SHP77 (cell line): ENCODE data around the gene INO80C.
"Not testable (repeated sequence)": the region's sequence is repeated elsewhere in the genome, so short reads cannot be mapped to it uniquely, and the experiment has no call there.

Source experiments
- DNase-seq, 2 experiments: peaks; one replicate each; lab custom pipeline; 2025; lab: John Stamatoyannopoulos, UW

The INO80C gene

DNA sequence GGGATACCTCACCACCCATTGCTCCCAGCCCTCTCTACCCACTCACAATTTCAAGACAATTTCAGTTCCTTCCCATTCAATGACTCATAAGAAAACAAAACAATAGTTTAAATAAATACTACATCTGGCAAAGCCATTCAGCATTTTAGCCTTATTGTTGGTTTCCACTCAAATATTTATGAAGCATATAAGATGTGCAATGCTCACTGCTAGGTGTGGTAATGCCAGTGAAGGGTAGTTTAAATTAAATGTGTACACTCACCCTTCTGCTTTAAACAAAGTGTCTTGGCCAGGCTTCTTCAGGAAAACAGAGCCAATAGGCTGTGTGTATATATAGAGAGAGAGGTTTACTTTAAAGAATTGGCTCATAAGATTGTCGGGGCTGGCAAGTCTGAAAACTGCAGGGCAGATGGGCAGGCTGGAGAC, 37.0 kb downstream of the INO80C start:
- no peak for DNase-seq

DNA sequence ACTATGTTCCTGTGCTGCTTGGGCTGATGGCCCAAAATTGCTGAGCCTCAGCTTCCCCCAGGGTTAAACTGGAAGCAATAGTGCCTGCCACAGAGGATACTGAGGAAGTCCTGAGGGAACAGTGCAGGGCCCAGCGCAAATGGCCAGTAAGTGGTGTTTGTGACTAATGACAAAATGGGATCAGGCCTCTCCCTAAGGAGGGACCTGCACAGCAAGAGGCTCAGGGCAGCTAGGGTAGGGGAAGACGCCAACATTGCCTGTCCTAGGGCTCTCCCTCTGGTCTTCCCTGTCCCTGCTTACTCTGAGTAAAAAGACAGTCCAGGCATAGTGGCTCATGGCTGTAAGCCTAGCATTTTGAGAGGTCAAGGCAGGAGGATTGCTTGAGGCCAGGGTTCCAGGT, 37.8 kb downstream of the INO80C start:
- DNase-seq = no peak

DNA sequence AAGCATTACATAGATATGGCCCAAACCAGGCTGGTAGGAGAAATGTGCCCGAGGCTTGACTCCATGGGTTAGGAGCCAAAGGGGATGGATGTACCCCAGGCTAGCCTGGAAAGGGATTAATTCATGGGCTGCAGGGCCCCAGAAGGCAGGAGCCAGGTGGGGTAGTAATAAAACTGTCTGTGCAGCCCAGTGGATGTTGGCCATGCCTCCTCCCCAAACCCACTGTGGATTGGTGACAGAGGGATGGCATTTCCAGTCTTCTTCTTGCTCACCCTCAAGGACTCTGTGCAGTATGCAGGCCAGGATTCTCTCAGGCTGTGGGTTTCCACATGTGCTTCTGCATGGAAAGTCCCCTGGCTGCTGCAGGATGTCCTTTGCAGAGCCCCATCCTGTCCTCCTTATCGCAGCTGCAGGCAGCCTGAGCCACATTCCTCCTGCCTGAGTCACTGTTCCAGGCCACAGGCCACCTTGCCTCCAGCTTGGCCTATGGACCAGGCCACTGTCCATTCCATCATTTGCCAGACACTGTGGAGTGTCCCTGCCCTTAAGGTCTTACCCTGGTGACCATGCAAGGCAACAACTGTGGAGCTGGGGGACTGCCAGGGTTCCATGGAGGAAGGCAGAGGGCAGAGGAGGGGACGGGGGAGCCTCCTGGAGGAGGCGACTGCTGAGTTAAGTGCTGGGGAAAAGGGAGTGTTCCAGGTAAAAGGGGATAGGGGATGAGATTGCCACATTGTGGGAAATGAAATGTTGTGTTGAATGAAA, 38.9 kb downstream of the INO80C start:
- DNase-seq = no peak

DNA sequence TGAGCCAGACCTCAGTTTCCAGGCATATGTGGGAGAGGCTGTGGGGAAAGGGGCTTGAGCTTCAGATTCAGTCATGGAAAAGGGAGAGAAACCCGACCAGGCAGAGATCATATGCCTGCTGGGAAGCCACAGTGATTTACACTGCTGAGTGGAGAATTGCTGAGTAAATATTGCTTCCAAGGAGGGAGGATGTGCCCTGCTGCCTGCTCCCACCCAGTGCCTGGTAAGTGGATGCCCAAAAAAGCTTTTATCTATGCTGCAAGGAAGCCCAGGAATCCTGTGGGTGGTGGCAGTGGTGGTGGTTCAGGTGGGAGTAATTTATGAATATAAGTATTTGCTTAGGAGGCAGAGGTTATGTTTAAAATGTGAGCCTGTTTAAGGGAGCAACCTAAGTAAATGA, 39.5 kb downstream of the INO80C start:
- peak in 1 of 2 experiments; percentile 10 for DNase-seq

DNA sequence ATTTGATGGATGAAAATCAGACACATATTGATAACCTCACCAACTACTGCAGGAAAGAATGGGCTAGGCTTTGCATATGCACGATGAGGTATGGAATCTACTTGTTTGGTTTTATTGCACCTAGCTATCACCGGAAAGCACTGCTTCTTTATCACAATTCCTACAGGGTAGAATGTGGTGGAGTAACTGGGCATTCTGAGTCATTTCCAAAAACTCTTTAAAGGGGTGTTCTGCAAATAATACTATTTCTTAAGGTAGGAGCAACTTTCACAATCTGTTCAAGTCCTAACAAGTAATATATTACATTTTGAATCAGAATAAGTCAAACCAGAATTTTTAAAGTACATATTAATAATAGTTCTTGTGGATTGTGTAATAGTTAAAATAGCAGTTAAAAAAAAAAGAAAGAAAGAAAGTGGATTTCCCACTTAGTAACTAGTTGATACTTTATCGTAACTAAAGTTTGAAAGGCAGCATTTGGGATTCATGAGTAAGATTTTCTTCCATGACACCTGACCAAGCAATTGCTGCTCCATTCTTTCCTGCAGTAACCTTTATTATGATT, 40.5 kb downstream of the INO80C start:
- no peak for DNase-seq

- DNase-seq = no peak
These were observed 41.6 kb downstream of the INO80C start for GRCh38 chr18:35455926-35456763.

DNA sequence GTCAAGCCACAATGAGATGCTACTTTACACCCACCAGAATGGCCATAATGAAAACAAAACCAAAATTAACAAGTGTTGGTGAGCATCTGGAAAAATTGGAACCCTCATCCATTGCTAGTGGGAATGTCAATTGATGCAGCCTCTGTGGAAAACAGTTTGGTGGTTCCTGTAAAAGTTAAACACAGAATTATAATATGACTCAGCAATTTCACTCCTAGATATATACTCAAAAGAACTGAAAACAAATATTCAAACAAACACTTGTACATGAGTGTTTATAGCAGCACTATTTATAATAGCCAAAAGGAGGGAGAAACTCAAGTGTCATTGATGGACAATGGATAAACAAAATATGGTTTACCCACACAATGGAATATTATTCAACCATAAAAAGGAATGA, 43.0 kb downstream of the INO80C start:
- DNase-seq = no peak

DNA sequence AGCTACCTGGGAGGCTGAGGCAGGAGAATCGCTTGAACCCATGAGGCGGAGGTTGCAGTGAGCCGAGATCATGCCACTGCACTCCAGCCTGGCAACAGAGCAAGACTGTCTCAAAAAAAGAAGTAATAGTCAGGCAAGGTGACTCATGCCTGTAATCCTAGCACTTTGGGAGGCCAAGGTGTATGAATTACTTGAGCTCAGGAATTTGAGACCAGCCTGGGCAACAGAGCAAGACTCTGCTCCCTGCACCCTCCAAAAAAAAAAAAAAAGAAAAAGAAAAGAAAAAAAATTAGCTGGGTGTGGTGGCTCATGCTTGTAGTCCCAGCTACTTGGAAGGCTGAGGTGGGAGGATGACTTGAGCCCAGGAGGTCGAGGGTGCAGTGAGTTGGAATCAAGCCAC, 44.7 kb downstream of the INO80C start:
- DNase-seq = not testable (repeated sequence)

DNA sequence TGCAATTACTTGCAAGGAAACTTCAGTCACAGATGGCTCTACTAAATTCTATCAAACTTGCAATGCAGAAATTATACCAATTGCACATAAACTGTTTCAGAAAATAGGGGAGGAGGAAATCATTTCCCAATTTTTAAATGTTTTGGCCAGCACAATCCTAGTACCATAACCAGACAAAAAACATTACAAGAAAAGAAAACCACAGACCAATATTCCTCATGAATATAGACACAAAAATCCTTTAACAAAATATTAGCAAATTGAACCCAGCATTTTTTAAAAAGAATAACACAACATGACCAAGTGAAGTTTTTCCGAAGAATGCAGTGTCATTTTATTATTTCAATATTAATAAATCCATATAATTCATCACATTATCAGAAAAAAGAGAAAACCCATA, 45.8 kb downstream of the INO80C start:
- DNase-seq = no peak

GRCh38 chr18:35451032-35451431, 46.7 kb downstream of the INO80C start:
- DNase-seq = no peak

GRCh38 chr18:35444636-35445035, 53.1 kb downstream of the INO80C start:
- DNase-seq = no peak

DNA sequence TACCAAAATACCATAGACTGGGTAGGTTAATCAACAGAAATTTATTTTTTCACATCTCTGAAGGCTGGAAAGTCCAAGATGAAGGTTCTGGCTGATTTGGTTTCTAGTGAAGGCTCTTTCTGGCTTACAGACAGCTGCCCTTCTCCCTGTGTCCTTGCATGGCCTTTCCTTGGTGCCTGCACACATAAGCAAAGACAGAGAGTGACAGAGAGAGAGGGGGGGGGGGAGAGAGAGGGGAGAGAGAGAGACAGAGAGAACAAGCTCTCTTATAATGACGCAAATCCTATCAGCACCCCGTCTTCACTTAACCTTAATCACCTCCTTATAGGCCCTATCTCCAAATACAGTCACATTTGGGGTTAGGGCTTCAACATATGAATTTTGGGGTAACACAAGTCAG, 53.9 kb downstream of the INO80C start:
- no peak for DNase-seq

GRCh38 chr18:35443434-35443833, 54.3 kb downstream of the INO80C start:
- DNase-seq = no peak

GRCh38 chr18:35442701-35443100, 55.1 kb downstream of the INO80C start:
- no peak for DNase-seq

GRCh38 chr18:35441857-35442595, 55.7 kb downstream of the INO80C start:
- DNase-seq = no peak

DNA sequence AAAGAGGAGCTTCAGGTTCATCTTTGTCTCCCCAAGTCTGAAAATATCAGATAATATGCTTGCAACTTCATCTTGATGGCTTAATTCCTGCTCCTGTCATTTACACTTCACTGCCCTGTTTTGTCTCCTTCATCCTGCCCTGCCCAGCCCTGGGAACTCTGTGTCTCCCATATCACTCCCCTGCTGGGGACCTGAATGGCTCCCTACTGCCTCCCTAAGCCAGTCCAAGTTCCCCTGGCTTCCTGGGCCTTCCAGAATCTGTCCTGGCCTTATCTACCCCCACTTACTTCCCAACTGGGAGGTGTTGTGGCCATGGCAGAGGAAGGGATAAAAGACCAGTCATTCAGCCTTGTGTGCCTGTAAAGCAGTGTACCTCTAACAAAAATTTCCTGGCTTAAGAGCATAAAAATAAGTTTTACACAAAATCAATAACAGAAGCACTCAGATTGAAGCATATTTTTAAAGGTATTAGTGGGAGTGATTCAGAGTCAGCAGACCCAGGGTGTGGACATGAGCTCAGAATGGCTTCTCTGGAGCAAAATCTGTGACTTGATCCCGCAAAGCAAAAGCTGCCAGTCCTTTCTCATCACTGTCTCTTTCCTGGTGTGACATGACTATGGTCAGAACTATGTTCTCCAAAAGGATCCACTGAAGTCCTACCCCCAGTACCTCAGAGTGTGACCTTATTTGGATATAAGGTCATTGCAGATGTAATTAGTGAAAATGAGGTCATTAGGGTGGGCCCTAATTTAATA, 59.1 kb downstream of the INO80C start:
- DNase-seq = no peak

DNA sequence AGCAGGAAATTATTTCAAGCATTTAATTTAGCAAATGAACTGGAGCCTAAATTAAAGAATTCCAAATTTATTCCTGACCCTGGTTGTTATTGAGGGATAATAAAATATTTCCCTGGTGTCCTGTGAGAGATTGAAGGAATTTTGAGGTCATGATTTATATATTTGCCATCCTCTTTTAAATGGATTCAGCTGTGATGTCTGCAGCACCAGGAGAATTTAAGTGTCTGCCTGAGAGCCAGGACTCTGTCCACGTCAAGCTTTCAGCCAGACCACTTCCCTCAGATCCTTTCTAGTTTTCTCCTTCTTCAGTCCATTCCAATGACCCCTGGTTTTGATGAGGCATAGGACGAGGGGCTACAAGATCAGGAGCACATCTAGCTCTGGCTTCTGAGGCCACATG, 59.9 kb downstream of the INO80C start:
- no peak for DNase-seq

- DNase-seq = no peak
These were observed 61.6 kb downstream of the INO80C start for GRCh38 chr18:35436076-35436649.

GRCh38 chr18:35435401-35435800, 62.4 kb downstream of the INO80C start:
- DNase-seq = no peak

GRCh38 chr18:35432565-35433001, 65.2 kb downstream of the INO80C start:
- no peak for DNase-seq

- no peak for DNase-seq
These were observed 66.4 kb downstream of the INO80C start for GRCh38 chr18:35431374-35431741.
